ENCODE data around the gene NR1H4. TPM values are rescaled to one million over a fixed set of nuclear protein-coding genes. Genes with fewer than 3 reads are reported as not detected.

The NR1H4 gene
- total RNA-seq, 2 donors from 2014 or later: not detected

DNA sequence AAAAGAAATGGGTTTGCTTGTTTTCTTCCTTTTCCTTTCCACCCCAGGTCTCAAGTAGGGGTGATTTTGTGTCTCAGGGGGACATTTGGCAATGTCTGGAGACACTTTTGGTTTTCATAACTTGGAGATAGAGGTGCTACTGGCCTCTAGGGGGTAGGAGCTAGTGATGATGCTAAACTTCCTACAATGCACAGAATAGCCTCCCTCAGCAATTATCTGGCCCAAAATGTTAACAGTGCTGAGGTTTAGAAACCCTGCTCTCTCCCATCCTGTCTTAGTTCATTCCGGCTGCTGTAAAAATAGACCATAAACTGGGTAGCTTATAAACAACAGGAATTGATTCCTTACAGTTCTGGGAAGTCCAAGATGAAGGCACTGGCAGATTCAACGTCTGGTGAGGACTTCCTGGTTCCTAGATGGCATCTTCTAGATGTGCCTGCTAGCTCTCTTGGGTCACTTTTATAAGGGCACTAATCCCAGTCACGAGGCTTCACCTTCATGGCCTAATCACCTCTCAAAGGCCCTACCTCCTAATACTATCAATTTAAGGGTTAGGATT lies 92.4 kb downstream of the NR1H4 start:
- no peaks in the 10 kb centered on the region for H3K36me3 ChIP-seq
- DNase-seq (ENCODE audit: low spot score): no peak
- intact Hi-C loops (cut with DNase I): no loop called here
- TF ChIP-seq, protein P1, sequence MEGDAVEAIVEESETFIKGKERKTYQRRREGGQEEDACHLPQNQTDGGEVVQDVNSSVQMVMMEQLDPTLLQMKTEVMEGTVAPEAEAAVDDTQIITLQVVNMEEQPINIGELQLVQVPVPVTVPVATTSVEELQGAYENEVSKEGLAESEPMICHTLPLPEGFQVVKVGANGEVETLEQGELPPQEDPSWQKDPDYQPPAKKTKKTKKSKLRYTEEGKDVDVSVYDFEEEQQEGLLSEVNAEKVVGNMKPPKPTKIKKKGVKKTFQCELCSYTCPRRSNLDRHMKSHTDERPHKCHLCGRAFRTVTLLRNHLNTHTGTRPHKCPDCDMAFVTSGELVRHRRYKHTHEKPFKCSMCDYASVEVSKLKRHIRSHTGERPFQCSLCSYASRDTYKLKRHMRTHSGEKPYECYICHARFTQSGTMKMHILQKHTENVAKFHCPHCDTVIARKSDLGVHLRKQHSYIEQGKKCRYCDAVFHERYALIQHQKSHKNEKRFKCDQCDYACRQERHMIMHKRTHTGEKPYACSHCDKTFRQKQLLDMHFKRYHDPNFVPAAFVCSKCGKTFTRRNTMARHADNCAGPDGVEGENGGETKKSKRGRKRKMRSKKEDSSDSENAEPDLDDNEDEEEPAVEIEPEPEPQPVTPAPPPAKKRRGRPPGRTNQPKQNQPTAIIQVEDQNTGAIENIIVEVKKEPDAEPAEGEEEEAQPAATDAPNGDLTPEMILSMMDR (IDR thresholded peaks at IDR 0.05): no peak
- TF ChIP-seq POLR2AphosphoS5 (IDR thresholded peaks at IDR 0.05) (no peak), POLR2A (IDR thresholded peaks at IDR 0.05) (no peak)
- H3K9me3 ChIP-seq: no peaks in the 10 kb centered on the region
- no peak overlapping the region for H3K27ac ChIP-seq
- 48% methylated on average over 3 of the region's 3 CpGs for WGBS
- no peaks in the 10 kb centered on the region for H3K4me1 ChIP-seq (replicated peaks)
- no peaks in the 10 kb centered on the region for H3K27me3 ChIP-seq (replicated peaks; ENCODE audit: insufficient read depth)
- no peak overlapping the region for H3K4me3 ChIP-seq

DNA sequence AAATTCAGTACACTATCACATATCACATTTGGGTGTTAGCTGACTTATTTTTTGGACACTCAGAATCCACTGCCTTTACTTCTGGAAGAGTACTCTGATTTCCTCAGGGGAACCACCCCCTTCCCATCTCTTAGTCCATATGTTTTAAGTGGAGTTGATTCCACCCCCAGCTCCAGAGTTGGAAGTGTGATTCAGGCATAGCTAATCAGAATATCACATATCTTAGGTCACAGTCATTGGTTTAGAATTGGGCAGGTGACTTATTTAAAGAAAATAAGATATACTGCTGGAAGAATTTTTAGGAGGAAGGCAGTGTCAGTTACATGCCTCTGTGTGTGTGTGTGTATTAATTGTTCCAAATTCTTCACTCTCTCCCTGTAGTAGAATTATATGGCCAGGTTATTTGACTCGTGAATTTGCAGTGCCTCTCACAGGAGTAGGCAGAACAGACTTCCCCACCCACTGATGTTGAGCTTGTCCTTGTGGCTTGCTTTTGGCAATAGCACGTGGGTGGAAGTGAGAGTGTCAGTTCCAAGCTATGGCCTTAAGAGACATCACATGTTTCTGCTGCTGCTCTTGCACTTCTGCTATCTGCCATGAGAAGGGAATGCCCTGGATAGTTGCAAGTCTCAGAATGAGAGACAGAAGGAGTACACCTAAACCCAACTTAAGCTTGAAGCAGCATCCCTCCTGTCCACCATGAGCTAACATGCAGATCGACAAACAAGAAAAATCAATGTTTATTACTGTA lies 93.4 kb downstream of the NR1H4 start:
- intact Hi-C loops (cut with DNase I): no loop called here
- Histone ChIP-seq H3K4me3 (no peak overlapping the region), H3K27ac (no peak overlapping the region), H3K4me1 (replicated peaks) (no peaks in the 10 kb centered on the region), H3K36me3 (no peaks in the 10 kb centered on the region), H3K9me3 (no peaks in the 10 kb centered on the region), H3K27me3 (replicated peaks; ENCODE audit: insufficient read depth) (no peaks in the 10 kb centered on the region)
- TF ChIP-seq POLR2A (IDR thresholded peaks at IDR 0.05): no peak
- TF ChIP-seq, protein P1 (IDR thresholded peaks at IDR 0.05): no peak
- no peak for TF ChIP-seq POLR2AphosphoS5 (IDR thresholded peaks at IDR 0.05)
- no peak for DNase-seq (ENCODE audit: low spot score)
- 35% methylated on average over 3 of the region's 3 CpGs for WGBS

DNA sequence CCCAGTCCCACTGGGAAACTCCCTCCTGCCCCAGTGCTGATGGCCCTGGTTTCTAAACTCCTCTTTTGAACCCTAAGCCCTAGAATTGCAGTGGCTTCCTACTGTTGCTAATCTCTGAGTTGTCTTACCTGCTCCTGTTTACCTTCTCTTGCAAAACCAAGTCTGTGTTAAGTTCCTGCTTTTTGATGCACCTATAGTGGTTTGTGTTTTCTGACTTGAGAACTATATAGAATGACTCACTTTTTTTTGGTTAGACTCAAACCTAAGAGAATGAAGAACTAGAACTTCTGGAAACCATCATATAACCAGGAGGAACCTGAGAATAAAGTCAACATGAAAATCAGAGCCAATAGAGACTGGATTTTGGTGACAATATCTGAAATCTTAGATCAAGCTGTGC lies 94.3 kb downstream of the NR1H4 start:
- TF ChIP-seq, protein P1 (IDR thresholded peaks at IDR 0.05): no peak
- TF ChIP-seq POLR2AphosphoS5 (IDR thresholded peaks at IDR 0.05) (no peak), POLR2A (IDR thresholded peaks at IDR 0.05) (no peak)

DNA sequence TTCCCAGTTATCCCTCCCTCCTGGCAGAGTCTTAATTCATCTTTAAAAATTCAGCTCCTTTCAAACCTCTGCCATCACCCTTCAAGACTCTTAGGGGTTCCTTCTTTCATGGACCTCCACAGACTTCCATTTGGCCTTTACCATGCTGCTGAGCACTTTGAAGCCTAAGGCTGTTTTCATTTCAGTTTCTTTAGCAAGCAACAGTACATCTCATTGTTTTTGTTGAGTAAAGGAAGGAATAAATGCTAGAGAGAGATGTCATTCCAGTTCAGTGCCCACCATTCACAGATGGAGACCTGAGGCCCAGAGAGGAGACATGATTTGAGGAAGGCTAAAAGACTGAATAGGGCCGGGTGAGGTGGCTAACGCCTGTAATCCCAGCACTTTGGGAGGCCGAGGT lies 98.5 kb downstream of the NR1H4 start:
- TF ChIP-seq POLR2AphosphoS5 (IDR thresholded peaks at IDR 0.05) (no peak), POLR2A (IDR thresholded peaks at IDR 0.05) (no peak)
- TF ChIP-seq, protein P1 (IDR thresholded peaks at IDR 0.05): no peak
- H3K9me3 ChIP-seq: no peaks in the 10 kb centered on the region
- H3K4me3 ChIP-seq: no peak overlapping the region
- H3K4me1 ChIP-seq (replicated peaks): no peaks in the 10 kb centered on the region
- no peaks in the 10 kb centered on the region for H3K27me3 ChIP-seq (replicated peaks; ENCODE audit: insufficient read depth)
- WGBS: 95% methylated on average over 3 of the region's 3 CpGs
- H3K27ac ChIP-seq: no peak overlapping the region
- no peaks in the 10 kb centered on the region for H3K36me3 ChIP-seq
- no peak for DNase-seq (ENCODE audit: low spot score)
- intact Hi-C loops (cut with DNase I): no loop called here

More for the DNA sequence above, 94.3 kb downstream of the NR1H4 start:
- H3K36me3 ChIP-seq: no peaks in the 10 kb centered on the region
- H3K27me3 ChIP-seq (replicated peaks; ENCODE audit: insufficient read depth): no peaks in the 10 kb centered on the region
- H3K4me3 ChIP-seq: no peak overlapping the region
- DNase-seq (ENCODE audit: low spot score): no peak
- no peak overlapping the region for H3K27ac ChIP-seq
- H3K4me1 ChIP-seq (replicated peaks): no peaks in the 10 kb centered on the region
- intact Hi-C loops (cut with DNase I): no loop called here
- no peaks in the 10 kb centered on the region for H3K9me3 ChIP-seq

Measured in prostate gland (tissue), 2 donors.